ENCODE results near the gene MLPH. TPM values are rescaled to one million over a fixed set of nuclear protein-coding genes. Genes with fewer than 3 reads are reported as not detected.

Gene MLPH
- total RNA-seq, 1 experiment from 2014 or later: 6.1 TPM

DNA sequence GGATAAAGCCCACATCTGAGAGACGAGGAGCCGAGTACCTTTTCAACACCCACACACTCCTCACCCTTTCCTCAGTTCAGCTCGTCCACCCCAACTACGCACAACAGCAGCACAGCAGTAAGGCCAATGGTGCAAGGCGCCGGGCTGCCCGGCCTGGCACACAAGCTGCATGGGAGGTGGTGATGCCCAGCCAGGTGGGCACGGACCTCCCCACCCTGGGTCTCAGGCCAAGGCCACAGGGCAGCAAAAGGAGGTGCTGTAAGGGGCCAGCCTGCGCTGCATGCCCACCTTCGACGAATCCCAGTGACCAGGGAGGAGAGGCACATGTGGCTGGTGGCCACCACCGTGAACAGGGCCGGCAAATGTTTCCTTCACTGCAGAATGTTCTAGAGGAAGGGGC lies 36.5 kb upstream of the MLPH start:
- DNase-seq: no peak
- Histone ChIP-seq H3K27me3 (ENCODE audit: control insufficient read depth, insufficient read depth, low read length) (no peaks in the 10 kb centered on the region; the same call in 1 of the 2 replicates), H3K36me3 (replicated peaks; ENCODE audit: control insufficient read depth, insufficient read depth, low read length) (no peaks in the 10 kb centered on the region), H3K4me3 (ENCODE audit: insufficient read depth, low read depth, low read length) (no peak overlapping the region)

DNA sequence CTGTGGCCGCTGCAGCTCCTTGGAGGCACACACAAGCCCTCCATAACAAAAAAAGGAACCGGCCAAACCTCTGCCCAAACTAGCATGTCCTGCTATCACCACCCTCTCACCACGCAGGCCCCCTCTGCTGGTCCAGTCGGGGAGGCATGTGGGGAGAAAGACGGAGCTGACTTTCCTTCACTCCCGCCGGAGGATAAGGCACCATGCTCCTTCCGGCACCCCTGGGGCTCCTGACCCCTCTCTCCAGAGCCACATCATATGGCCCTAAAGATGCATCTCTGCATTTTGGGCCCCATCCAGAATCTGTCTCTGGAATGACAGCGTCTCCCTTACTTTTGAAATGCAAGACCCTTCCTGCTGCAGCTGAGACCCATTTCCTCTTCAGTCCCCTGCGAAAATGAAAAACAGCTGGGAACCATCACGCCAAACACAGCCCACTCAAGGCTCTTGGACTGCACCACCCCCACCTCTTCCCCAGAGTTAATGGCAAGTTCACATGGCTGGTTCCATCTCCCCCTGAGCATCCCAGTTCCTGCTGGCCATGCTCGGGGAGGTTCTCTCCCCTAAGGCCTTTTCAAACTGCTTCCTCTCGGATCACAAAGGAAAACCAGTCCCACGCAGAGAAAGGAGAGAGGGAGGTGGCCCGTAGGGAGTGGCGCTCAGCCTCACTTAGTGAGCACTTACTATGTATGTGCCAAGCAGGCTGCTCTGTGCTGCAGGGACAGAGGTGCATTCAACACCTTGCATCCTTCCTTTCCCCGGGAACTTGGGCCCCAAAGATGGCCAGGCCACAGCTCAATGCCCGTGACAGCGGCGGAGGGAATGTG lies 35.2 kb upstream of the MLPH start:
- no peaks in the 10 kb centered on the region; the same call in 1 of the 2 replicates for H3K27me3 ChIP-seq (ENCODE audit: control insufficient read depth, insufficient read depth, low read length)
- no peak overlapping the region for H3K4me3 ChIP-seq (ENCODE audit: insufficient read depth, low read depth, low read length)
- no peaks in the 10 kb centered on the region for H3K36me3 ChIP-seq (replicated peaks; ENCODE audit: control insufficient read depth, insufficient read depth, low read length)
- peak; percentile 87 for DNase-seq

DNA sequence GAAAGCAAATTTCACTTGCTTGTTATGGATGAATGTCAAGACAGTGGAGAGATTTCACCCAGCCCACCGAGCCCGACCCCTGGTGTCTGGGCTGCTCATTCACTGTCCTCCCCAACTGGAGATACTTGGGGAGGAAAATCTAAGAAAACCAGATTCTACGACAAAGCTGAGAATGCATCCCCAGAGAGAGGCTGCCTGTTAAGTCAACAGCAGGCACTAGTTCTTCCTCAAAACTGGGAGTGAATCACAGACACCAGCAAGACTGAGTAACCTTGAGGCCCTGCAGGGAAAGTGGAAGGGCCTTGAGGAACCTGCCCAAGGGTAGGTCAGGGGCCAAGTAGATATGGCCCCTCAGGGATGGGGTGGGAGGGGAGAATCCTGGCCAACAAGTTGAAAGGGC lies 34.2 kb upstream of the MLPH start:
- no peaks in the 10 kb centered on the region for H3K36me3 ChIP-seq (replicated peaks; ENCODE audit: control insufficient read depth, insufficient read depth, low read length)
- DNase-seq: no peak
- H3K4me3 ChIP-seq (ENCODE audit: insufficient read depth, low read depth, low read length): no peak overlapping the region
- no peaks in the 10 kb centered on the region; the same call in 1 of the 2 replicates for H3K27me3 ChIP-seq (ENCODE audit: control insufficient read depth, insufficient read depth, low read length)

DNA sequence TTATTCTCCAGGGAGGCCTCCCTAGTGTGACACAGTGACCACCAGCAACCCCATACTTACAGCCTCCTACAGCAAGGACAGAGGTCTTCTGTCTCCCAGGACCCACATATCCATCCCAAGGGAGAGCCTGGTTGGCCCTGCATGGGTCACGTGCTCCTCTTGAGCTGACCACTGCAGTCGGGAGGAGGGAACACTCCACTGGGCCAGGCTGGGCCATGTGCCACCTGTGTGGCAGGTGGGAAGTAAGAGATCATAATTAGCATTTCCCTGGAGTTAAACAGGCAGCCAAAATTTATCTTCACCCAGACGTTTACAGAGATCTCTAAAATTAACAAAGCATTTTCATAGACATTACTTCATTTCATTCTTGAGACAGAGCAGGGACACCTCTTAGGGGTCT lies 33.4 kb upstream of the MLPH start:
- no peak for DNase-seq
- no peak overlapping the region for H3K4me3 ChIP-seq (ENCODE audit: insufficient read depth, low read depth, low read length)
- H3K36me3 ChIP-seq (replicated peaks; ENCODE audit: control insufficient read depth, insufficient read depth, low read length): no peaks in the 10 kb centered on the region
- H3K27me3 ChIP-seq (ENCODE audit: control insufficient read depth, insufficient read depth, low read length): no peaks in the 10 kb centered on the region; the same call in 1 of the 2 replicates

DNA sequence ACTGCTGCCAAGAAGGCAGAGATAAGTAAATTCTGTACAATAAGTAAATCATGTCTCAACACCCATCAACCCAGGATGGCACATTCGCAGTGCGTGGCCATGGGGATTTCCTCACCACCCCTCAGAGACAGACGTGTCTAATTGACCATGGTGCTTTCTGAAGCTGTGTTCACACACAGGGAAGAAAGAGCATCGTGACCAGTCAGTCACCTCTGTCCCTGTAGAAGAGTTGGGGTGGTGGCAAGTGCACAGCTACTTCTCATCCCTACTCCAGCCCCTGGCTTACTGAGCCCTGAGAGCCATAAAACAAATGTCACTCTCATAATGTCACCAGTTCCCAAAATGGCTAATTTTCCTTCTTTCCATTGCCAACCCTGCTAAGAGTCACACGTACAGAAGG lies 31.3 kb upstream of the MLPH start:
- no peaks in the 10 kb centered on the region for H3K27me3 ChIP-seq (ENCODE audit: control insufficient read depth, insufficient read depth, low read length)
- no peaks in the 10 kb centered on the region for H3K36me3 ChIP-seq (replicated peaks; ENCODE audit: control insufficient read depth, insufficient read depth, low read length)
- DNase-seq: no peak
- no peak overlapping the region for H3K4me3 ChIP-seq (ENCODE audit: insufficient read depth, low read depth, low read length)

DNA sequence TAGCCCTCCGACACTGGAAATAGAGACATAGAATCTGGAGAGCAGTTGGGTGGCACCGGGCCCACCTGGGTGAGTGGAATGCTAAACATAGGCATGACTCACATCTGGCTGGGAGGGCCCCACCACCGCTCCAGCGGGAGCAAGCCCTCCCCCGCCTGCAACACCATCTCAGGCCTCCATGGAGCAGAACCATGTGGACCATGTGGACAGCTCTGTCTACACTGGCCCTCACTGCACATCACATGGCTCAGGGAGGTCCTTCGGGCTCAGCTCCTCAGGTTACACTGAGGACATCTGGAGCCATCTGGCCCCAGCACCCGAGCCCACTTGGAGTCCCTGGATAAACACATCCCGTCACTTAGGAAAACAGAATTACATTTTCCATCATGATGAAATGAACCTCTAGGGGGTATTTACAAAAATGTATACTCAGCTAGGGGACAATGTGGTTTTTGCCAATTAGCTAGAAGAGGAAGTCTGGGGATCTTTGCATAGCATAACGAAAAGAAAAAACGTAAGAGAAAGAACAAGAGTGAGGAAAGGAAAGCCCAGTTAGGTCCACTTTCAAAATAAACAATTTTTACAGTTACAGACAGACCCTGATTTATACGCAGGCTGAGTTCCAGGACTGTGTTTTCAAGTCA lies 30.7 kb upstream of the MLPH start:
- H3K4me3 ChIP-seq (ENCODE audit: insufficient read depth, low read depth, low read length): no peak overlapping the region
- DNase-seq: no peak
- H3K27me3 ChIP-seq (ENCODE audit: control insufficient read depth, insufficient read depth, low read length): no peaks in the 10 kb centered on the region
- H3K36me3 ChIP-seq (replicated peaks; ENCODE audit: control insufficient read depth, insufficient read depth, low read length): no peaks in the 10 kb centered on the region

DNA sequence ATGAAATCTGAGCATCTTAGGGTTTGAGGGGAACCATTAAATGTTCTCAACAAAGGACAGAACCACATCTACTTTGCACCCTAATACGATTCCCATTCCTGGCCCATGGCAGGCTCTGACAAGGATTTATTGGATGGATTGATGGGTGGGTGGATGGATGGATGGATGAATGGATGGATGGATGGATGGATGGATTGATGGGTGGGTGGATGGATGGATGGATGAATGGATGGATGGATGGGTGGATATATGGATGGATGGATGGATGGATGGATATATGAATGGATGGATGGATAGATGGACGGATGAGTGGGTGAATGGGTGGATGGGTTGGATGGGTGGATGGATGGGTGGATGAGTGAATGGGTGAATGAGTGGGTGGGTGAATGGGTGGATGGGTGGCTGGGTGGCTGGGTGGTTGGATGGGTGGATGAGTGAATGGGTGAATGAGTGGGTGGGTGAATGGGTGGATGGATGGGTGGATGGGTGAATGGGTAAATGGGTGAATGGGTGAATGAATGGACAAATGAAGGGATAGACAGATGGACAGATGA lies 29.6 kb upstream of the MLPH start:
- Histone ChIP-seq H3K27me3 (ENCODE audit: control insufficient read depth, insufficient read depth, low read length) (no peaks in the 10 kb centered on the region), H3K4me3 (ENCODE audit: insufficient read depth, low read depth, low read length) (no peak overlapping the region), H3K36me3 (replicated peaks; ENCODE audit: control insufficient read depth, insufficient read depth, low read length) (no peaks in the 10 kb centered on the region)

DNA sequence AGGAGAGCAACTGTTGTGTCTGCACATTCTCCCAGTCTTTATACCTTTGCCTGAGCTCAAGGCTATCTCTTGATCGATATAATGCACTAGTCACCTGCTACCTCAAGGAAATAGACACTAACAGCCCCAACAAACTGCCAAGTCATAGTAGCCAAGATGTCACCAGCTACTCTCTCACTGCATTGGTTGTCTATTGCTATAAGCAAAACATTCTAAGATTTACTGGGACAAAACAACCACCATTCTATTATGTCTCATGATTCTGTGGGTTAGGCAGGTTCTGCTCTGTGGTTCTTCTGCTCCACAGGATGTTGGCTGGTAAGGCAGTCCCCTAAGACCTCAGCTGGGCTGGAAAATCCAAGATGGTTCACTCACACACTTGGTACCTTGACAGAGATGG lies 28.5 kb upstream of the MLPH start:
- no peaks in the 10 kb centered on the region for H3K27me3 ChIP-seq (ENCODE audit: control insufficient read depth, insufficient read depth, low read length)
- no peaks in the 10 kb centered on the region for H3K36me3 ChIP-seq (replicated peaks; ENCODE audit: control insufficient read depth, insufficient read depth, low read length)
- H3K4me3 ChIP-seq (ENCODE audit: insufficient read depth, low read depth, low read length): no peak overlapping the region
- DNase-seq: no peak

More for the DNA sequence above, 29.6 kb upstream of the MLPH start:
- no peak for DNase-seq

DNA sequence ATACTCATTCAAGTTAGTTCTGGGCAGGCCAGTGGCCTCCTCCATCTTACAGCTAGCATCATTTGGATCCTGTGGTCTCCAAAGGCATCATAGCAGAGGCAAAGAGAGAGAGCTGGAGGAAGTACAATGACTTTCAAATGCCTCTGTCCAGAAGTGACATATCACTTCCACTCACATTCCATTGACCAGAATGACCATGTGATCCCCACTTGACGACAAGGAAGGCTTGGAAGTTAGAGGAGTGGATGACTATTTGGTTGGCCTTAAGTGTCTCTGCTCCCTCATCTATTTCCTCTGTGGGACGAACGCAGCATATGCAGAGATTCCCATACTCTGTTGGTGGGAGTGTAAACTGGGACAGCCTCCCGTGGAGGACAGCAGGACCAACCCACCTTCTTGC lies 27.8 kb upstream of the MLPH start:
- Histone ChIP-seq H3K4me3 (ENCODE audit: insufficient read depth, low read depth, low read length) (no peak overlapping the region), H3K36me3 (replicated peaks; ENCODE audit: control insufficient read depth, insufficient read depth, low read length) (no peaks in the 10 kb centered on the region), H3K27me3 (ENCODE audit: control insufficient read depth, insufficient read depth, low read length) (no peaks in the 10 kb centered on the region)
- DNase-seq: no peak

DNA sequence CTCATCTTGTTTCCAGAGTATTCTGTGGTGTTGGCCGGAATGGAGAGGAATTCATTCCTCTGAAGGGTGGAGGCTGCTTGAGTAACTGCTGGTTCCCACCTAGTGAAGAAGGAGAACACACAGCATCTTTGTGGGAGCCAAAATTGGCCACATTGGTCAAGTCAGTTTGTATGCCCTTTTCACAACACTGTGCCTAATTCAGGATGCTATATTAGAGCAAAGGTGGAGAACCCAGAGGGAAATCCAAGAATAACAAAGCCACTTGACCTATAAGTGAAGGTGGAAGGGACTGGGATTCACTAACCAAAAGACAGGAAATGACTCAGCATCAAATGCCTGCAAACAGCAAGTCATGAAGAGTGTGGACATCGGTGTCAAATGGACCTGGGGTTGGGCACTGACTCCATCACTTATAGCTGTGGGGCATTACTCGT lies 27.3 kb upstream of the MLPH start:
- H3K36me3 ChIP-seq (replicated peaks; ENCODE audit: control insufficient read depth, insufficient read depth, low read length): no peaks in the 10 kb centered on the region
- no peak overlapping the region for H3K4me3 ChIP-seq (ENCODE audit: insufficient read depth, low read depth, low read length)
- no peaks in the 10 kb centered on the region for H3K27me3 ChIP-seq (ENCODE audit: control insufficient read depth, insufficient read depth, low read length)
- DNase-seq: no peak

DNA sequence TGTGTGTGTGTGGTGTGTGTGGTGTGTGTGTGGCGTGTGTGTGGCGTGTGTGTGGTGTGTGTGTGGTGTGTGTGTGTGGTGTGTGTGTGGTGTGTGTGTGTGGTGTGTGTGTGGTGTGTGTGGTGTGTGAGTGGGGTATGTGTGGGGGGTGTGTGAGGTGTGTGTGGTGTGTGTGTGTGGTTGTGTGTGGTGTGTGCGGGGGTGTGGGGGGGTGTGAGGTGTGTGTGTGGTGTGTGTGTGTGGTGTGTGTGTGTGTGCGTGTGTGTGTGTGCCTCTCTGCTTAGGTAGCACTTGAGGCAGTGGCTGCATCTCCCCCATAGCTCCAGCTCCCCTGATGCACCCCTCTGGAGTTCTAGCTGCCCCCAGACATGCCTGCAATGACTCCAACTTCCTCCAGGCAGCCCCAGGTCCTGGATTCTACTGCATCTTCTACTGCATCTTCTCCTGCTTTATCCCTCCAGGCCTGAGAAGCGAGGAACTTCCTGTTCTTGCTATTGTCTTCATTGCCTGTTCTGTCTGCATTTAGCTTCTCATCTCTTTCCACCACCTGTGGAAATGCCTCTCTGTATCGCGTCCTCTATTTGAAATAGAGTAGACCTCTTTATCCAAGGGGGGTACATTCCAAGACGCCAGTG lies 22.2 kb upstream of the MLPH start:
- no peak for DNase-seq
- Histone ChIP-seq H3K4me3 (ENCODE audit: insufficient read depth, low read depth, low read length) (no peak overlapping the region), H3K36me3 (replicated peaks; ENCODE audit: control insufficient read depth, insufficient read depth, low read length) (no peaks in the 10 kb centered on the region), H3K27me3 (ENCODE audit: control insufficient read depth, insufficient read depth, low read length) (no peaks in the 10 kb centered on the region)

DNA sequence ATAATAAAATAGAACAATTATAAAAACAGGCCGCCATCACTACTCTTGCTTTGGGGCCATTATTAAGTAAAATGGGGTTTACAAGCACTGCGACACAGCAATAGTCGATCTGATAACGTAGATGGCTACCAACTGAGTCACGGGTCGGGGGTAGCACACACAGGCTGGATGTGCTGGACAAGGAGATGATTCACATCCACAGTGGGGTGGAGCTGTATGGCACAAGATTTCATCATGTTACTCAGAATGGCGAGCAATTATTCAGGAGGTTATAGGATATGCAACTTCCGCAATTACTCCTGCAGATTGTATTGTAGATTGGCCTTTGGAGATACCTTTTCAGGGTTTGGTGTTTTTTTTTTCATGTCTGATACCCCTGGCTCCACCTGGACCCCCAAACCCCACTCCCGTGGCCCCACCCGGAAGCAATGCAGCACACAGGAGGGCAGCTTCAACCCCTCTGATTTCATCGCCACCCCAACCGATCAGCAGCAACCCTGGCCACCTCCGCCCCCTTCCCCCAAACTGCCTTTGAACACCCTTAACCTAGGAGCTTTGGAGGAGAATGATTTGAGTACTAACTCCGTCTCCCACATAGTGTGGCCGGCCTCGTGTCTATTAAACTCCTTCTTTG lies 21.4 kb upstream of the MLPH start:
- H3K36me3 ChIP-seq (replicated peaks; ENCODE audit: control insufficient read depth, insufficient read depth, low read length): no peaks in the 10 kb centered on the region
- H3K27me3 ChIP-seq (ENCODE audit: control insufficient read depth, insufficient read depth, low read length): no peaks in the 10 kb centered on the region
- DNase-seq: no peak
- no peak overlapping the region for H3K4me3 ChIP-seq (ENCODE audit: insufficient read depth, low read depth, low read length)

DNA sequence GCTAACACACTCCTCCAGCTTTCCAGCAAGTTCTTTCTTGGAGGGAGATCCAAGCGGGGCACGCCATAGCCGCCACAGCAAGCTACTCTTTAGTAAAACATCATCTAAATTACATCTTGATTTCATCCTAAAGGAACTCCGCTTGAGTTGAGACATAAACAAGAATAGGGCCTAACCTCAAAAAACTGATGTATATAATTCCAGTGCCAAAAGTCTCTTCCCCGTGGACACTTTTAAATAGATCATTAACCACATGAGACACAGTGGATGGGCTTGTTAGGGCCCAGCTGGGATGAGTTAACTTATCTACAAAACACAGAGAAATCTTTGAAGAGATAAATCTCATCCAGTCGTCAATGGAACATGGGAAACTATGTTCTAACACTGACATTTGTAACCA lies 20.8 kb upstream of the MLPH start:
- no peak for DNase-seq
- Histone ChIP-seq H3K27me3 (ENCODE audit: control insufficient read depth, insufficient read depth, low read length) (no peaks in the 10 kb centered on the region), H3K36me3 (replicated peaks; ENCODE audit: control insufficient read depth, insufficient read depth, low read length) (no peaks in the 10 kb centered on the region), H3K4me3 (ENCODE audit: insufficient read depth, low read depth, low read length) (no peak overlapping the region)

DNA sequence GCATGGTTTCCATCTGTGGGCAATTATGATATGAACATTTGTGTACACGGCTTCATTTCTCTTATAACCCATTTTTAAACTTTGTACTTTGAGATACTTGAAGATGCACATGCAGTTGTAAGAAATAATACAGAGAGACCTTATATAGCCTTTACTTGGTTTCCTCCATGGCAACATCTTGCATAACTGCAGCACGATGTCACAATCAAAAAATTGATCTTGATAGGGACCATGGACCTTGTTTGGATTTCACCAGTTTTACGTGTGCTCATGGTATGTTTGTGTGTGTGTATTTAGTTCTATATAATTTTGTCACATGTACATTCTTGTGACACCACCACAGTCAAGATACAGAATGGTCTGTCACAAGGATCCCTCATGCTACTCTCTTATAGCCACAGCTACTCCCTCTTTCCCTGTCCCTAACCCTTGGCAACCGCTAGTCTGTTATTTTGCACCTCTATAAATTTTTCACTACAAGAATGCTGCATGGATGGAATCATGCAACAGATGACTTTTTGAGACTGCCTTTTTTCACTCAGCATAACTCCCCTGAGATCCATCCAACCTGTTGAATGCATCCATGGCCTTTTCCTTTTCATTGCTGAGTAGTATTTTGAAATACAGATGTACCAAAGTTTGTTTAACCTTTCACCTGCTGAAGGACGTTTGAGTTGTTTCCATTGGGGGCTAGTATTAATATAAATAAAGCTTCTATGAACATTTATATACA lies 19.4 kb upstream of the MLPH start:
- no peak for DNase-seq
- Histone ChIP-seq H3K4me3 (ENCODE audit: insufficient read depth, low read depth, low read length) (no peak overlapping the region), H3K27me3 (ENCODE audit: control insufficient read depth, insufficient read depth, low read length) (no peaks in the 10 kb centered on the region), H3K36me3 (replicated peaks; ENCODE audit: control insufficient read depth, insufficient read depth, low read length) (no peaks in the 10 kb centered on the region)

Measured in H7 (cell line).